Peyer's patch (tissue), 4 donors: Measurements from ENCODE around the gene FDCSP. TPM values are rescaled to one million over a fixed set of nuclear protein-coding genes. Genes with fewer than 3 reads are reported as not detected.

Experiments
- DNase-seq, 3 donors: peaks; one replicate each; pipeline ENCODE4 v3.0.0-alpha.2; 2017 to 2019
- H3K27ac ChIP-seq, 4 donors: fragments of 200-600 bp; sonication (generic); one replicate each; pipeline ENCODE4 v1.5.1; 2016 to 2019
- H3K27me3 ChIP-seq, 2 donors: fragments of 200-600 bp; sonication (generic); one replicate each; pipeline ENCODE4 v1.5.1; 2019
- H3K36me3 ChIP-seq, 3 donors: fragments of 200-600 bp; sonication (generic); one replicate each; pipeline ENCODE4 v1.5.1; 2016 to 2019
- H3K4me1 ChIP-seq, 4 donors: fragments of 200-600 bp; sonication (generic); one replicate each; pipeline ENCODE4 v1.5.1; 2016 to 2019
- H3K4me3 ChIP-seq, 4 donors: fragments of 200-600 bp; sonication (generic); 1 replicate in 3 of 4; 2 replicates in 1 of 4; pipeline ENCODE4 v1.5.1; 2016 to 2019; ENCODE audit warnings: mild to moderate bottlenecking in 1 of 4
- H3K9me3 ChIP-seq, 4 donors: fragments of 200-600 bp; sonication (generic); one replicate each; pipeline ENCODE4 v1.5.1; 2016 to 2019; ENCODE audit warnings: mild to moderate bottlenecking in 1 of 4
- POLR2A ChIP-seq, 2 donors: fragments of 450-650 bp; IDR thresholded peaks; one replicate each; pipeline ENCODE4 v1.5.1; 2017; ENCODE audit warnings: antibody characterized with exemption in 2 of 2, mild to moderate bottlenecking in 2 of 2, moderate library complexity in 2 of 2
- total RNA-seq, 4 donors: library from RNA; depleted of rRNA; stranded (reverse); fragments of >200 nt; gene quantifications; one replicate each; pipeline ENCODE4 v1.1.0, GENCODE V29; 2016
- TF ChIP-seq, protein P1 (sequence below), 6 experiments: fragments of 450-650 bp in 4 of 6; fragments of 200-600 bp in 2 of 6; sonication (generic) in 1 of 6; IDR thresholded peaks; one replicate each; pipeline ENCODE4 v1.5.1; 2017 to 2019; ENCODE audit warnings: antibody characterized with exemption in 6 of 6, mild to moderate bottlenecking in 3 of 6, moderate library complexity in 1 of 6

The FDCSP gene
- total RNA-seq, 4 donors from 2014 or later: 2.4 to 36.3 TPM; not detected in 2

DNA sequence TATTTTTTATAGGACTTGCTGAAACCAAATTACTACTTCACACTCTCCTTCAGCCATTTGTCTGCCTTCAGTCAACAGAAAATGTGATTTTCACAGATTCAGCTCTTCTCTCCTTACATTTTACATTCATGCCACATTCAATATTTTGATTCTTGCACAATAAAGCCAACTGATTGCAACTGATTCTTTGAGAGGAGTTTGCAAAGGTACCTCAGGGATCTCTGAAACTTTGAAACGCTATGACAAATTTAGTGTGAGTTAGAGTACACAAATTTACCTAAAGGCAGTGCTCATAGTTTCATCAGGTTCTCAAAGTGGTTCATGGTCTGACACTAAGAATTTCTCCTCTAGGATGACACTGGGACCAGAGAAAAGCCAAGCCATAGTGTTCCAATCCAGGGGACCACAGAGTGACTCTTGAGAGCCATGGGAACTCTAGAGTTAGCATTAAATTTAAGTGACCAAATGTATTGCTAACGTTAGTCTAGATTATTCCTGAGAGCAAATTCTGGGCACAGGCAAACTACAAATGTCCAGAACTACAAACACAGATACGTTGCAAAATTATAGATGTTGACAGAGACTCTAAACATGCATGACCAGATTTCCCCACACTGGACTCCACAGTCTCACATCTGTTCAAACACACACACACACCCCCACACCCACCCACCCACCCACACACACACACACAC lies 25.5 kb downstream of the FDCSP start:
- H3K27ac ChIP-seq: no peak overlapping the region
- no peaks in the 10 kb centered on the region for H3K27me3 ChIP-seq
- H3K36me3 ChIP-seq: no peaks in the 10 kb centered on the region
- no peak overlapping the region for H3K4me3 ChIP-seq
- TF ChIP-seq, protein P1, sequence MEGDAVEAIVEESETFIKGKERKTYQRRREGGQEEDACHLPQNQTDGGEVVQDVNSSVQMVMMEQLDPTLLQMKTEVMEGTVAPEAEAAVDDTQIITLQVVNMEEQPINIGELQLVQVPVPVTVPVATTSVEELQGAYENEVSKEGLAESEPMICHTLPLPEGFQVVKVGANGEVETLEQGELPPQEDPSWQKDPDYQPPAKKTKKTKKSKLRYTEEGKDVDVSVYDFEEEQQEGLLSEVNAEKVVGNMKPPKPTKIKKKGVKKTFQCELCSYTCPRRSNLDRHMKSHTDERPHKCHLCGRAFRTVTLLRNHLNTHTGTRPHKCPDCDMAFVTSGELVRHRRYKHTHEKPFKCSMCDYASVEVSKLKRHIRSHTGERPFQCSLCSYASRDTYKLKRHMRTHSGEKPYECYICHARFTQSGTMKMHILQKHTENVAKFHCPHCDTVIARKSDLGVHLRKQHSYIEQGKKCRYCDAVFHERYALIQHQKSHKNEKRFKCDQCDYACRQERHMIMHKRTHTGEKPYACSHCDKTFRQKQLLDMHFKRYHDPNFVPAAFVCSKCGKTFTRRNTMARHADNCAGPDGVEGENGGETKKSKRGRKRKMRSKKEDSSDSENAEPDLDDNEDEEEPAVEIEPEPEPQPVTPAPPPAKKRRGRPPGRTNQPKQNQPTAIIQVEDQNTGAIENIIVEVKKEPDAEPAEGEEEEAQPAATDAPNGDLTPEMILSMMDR (IDR thresholded peaks at IDR 0.05): no peak
- TF ChIP-seq POLR2A (IDR thresholded peaks at IDR 0.05): no peak
- H3K4me1 ChIP-seq: no peaks in the 10 kb centered on the region
- H3K9me3 ChIP-seq: no peaks in the 10 kb centered on the region
- no peak for DNase-seq

DNA sequence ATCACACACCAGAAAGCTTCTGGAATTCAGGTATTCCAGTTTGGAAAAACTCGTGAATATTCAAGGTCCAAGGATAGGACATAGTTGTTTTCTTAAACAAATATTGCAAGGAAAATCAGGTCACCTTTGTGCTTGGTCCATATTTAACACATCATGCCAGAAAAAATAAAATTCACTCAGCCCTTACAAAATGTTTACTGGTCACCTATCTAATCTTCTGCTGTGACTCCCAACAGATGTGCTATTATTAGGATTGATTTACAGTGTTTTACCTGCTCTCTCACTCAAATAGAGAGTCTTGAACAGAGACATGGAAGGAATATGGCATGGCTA lies 26.0 kb downstream of the FDCSP start:
- TF ChIP-seq, protein P1 (IDR thresholded peaks at IDR 0.05): no peak
- no peak for TF ChIP-seq POLR2A (IDR thresholded peaks at IDR 0.05)
- H3K27me3 ChIP-seq: no peaks in the 10 kb centered on the region
- no peak overlapping the region for H3K4me3 ChIP-seq
- H3K4me1 ChIP-seq: no peaks in the 10 kb centered on the region
- no peaks in the 10 kb centered on the region for H3K36me3 ChIP-seq
- DNase-seq: no peak
- H3K27ac ChIP-seq: no peak overlapping the region
- H3K9me3 ChIP-seq: no peaks in the 10 kb centered on the region

DNA sequence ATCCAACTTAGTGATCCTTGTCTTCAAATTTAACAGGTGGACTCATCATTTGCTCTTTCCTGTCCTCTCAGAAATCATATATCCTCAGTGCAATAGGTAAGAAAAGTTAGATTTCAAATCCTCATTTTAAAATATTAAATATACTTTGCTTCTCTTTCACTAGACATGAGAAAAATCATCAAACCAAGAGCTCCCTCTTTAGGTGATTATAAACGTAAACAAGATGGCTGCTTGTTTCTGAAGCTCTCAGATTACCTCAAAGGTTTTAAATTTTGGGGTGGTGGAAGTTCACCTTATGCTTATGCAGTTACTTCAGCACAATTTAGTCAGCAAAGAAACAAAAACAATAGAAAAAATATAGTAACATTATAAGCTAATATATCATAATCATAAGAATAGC lies 43.8 kb downstream of the FDCSP start:
- Histone ChIP-seq H3K27me3 (no peaks in the 10 kb centered on the region), H3K36me3 (no peaks in the 10 kb centered on the region), H3K4me3 (no peak overlapping the region), H3K4me1 (no peaks in the 10 kb centered on the region), H3K27ac (no peak overlapping the region), H3K9me3 (no peaks in the 10 kb centered on the region)
- no peak for TF ChIP-seq POLR2A (IDR thresholded peaks at IDR 0.05)
- TF ChIP-seq, protein P1 (IDR thresholded peaks at IDR 0.05): peak in 1 of 6 experiments; percentile 7
- DNase-seq: no peak

DNA sequence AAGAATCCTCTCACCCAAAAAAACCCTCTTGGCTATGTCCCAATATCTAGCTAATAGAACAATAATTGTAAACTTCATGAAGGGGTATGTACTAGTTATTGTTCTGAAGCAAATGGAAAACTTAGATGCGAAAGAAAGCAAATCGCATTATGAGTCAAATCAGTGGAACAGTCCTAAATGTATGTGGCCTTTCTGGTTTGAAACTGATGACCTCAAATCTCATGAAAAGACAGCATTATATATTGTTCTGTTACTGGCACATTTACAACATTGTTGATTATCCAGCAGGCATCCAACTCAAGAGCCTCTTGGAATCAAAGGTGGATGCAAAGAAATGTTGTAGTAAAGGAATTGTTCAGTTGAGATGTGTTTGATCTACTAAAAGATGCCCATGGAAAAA lies 51.2 kb downstream of the FDCSP start:
- DNase-seq: no peak
- H3K36me3 ChIP-seq: no peaks in the 10 kb centered on the region
- no peaks in the 10 kb centered on the region for H3K4me1 ChIP-seq
- H3K27me3 ChIP-seq: no peaks in the 10 kb centered on the region
- H3K27ac ChIP-seq: no peak overlapping the region
- no peak overlapping the region for H3K4me3 ChIP-seq
- H3K9me3 ChIP-seq: no peaks in the 10 kb centered on the region
- no peak for TF ChIP-seq POLR2A (IDR thresholded peaks at IDR 0.05)
- TF ChIP-seq, protein P1 (IDR thresholded peaks at IDR 0.05): no peak

DNA sequence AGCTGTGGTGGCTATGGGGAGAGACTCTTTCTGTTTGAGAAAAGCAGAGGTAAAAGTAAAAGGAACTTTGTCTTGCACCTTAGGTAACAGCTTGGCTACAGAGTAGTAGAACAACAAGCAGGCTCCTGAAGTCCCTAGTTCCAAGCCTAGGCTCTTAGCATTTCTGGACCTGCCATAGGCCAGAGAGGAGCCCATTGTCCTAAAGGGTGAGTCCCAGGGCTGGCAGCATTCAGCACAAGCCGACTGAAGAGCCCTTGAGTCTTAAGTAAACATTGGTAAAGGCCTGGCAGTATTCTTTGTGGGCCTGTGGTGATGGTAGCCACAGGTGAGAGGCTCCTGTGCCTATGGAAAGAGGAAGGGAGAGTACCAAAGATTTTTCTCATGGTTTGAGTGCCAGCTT lies 54.6 kb downstream of the FDCSP start:
- TF ChIP-seq POLR2A (IDR thresholded peaks at IDR 0.05): no peak
- TF ChIP-seq, protein P1 (IDR thresholded peaks at IDR 0.05): no peak
- H3K9me3 ChIP-seq: no peaks in the 10 kb centered on the region
- no peak overlapping the region for H3K4me3 ChIP-seq
- H3K27ac ChIP-seq: no peak overlapping the region
- H3K36me3 ChIP-seq: no peaks in the 10 kb centered on the region
- DNase-seq: no peak
- H3K27me3 ChIP-seq: no peaks in the 10 kb centered on the region
- H3K4me1 ChIP-seq: no peaks in the 10 kb centered on the region

Other genes with a start within 250 kb of the FDCSP start
- not detected for gene STATH, start 230.2 kb upstream of the FDCSP start, total RNA-seq
- not detected for gene HTN3, start 197.7 kb upstream of the FDCSP start, total RNA-seq
- gene HTN1, start 175.7 kb upstream of the FDCSP start, total RNA-seq: not detected
- not detected for gene PRR27, start 71.9 kb upstream of the FDCSP start, total RNA-seq
- gene ODAM, start 30.4 kb upstream of the FDCSP start, total RNA-seq: not detected
- gene CSN3, start 16.5 kb downstream of the FDCSP start, total RNA-seq: not detected
- gene CABS1, start 108.9 kb downstream of the FDCSP start, total RNA-seq: not detected
- not detected for gene SMR3A, start 134.6 kb downstream of the FDCSP start, total RNA-seq
- not detected for gene SMR3B, start 157.0 kb downstream of the FDCSP start, total RNA-seq
- gene OPRPN, start 171.8 kb downstream of the FDCSP start, total RNA-seq: not detected
- gene MUC7, start 246.1 kb downstream of the FDCSP start, total RNA-seq: not detected